ENCODE measurements around the gene CISD2.
"Not testable (repeated sequence)": the region's sequence is repeated elsewhere in the genome, so short reads cannot be mapped to it uniquely, and the experiment has no call there.

DNA sequence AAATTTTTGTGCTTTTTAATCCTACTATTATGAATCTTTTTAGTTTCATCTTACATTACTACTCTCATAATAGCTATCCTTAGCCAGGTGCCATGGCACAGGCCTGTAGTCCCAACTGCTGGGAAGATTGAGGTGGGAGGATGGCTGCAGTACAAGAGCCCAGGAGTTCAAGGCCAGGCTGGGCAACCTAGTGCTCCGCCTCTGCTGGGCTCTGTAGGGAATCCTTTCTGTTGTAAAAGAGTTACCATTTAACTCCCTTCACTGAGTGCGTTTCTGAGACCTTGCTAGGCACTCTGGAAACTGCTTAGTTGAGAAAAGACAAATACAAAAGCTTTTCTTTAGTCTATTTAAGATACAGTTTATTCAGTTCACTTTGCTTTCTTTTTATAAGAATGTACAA lies 19.8 kb downstream of the CISD2 start:
- TF ChIP-seq, protein P1, sequence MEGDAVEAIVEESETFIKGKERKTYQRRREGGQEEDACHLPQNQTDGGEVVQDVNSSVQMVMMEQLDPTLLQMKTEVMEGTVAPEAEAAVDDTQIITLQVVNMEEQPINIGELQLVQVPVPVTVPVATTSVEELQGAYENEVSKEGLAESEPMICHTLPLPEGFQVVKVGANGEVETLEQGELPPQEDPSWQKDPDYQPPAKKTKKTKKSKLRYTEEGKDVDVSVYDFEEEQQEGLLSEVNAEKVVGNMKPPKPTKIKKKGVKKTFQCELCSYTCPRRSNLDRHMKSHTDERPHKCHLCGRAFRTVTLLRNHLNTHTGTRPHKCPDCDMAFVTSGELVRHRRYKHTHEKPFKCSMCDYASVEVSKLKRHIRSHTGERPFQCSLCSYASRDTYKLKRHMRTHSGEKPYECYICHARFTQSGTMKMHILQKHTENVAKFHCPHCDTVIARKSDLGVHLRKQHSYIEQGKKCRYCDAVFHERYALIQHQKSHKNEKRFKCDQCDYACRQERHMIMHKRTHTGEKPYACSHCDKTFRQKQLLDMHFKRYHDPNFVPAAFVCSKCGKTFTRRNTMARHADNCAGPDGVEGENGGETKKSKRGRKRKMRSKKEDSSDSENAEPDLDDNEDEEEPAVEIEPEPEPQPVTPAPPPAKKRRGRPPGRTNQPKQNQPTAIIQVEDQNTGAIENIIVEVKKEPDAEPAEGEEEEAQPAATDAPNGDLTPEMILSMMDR (conservative IDR thresholded peaks at IDR 0.05): not testable (repeated sequence)
- TF ChIP-seq ZFX (IDR thresholded peaks at IDR 0.05): not testable (repeated sequence)
